ENCODE results near the gene OR13A1. TPM values are rescaled to one million over a fixed set of nuclear protein-coding genes. Genes with fewer than 3 reads are reported as not detected.
"Not testable (repeated sequence)": the region's sequence is repeated elsewhere in the genome, so short reads cannot be mapped to it uniquely, and the experiment has no call there.

OR13A1 gene
- polyA plus RNA-seq (2012; ENCODE audit: missing spikeins), result not detected

- TF ChIP-seq POLR2A (IDR thresholded peaks at IDR 0.05; ENCODE audit: low read depth, low read length) (no peak), TAF1 (IDR thresholded peaks at IDR 0.05; ENCODE audit: borderline replicate concordance, low read depth, low read length) (no peak), POLR2AphosphoS5 (IDR thresholded peaks at IDR 0.05; ENCODE audit: low read depth, low read length) (no peak)
- DNase-seq (ENCODE audit: insufficient read length) (no peak), FAIRE-seq (no peak)
Measured at GRCh38 chr10:45315508-45315907, at the start of gene OR13A1. OR13A1 (minus strand) TSS chr10:45315608; CDS start chr10:45304422, 11,186 bp downstream.

- DNase-seq (ENCODE audit: insufficient read length); FAIRE-seq: not testable (repeated sequence)
Measured at GRCh38 chr10:45361983-45362799, 46.8 kb upstream of the OR13A1 start.

GRCh38 chr10:45358961-45359360 is 43.6 kb upstream of the OR13A1 start:
- FAIRE-seq; DNase-seq (ENCODE audit: insufficient read length): not testable (repeated sequence)

- DNase-seq (ENCODE audit: insufficient read length) (no peak), FAIRE-seq (no peak)
- TF ChIP-seq POLR2A (IDR thresholded peaks at IDR 0.05; ENCODE audit: low read depth, low read length) (no peak), POLR2AphosphoS5 (IDR thresholded peaks at IDR 0.05; ENCODE audit: low read depth, low read length) (no peak)
Measured at GRCh38 chr10:45355494-45355893, 40.1 kb upstream of the OR13A1 start.

- FAIRE-seq (peak; percentile 65), DNase-seq (ENCODE audit: insufficient read length) (no peak)
- no peak for TF ChIP-seq TAF1 (IDR thresholded peaks at IDR 0.05; ENCODE audit: borderline replicate concordance, low read depth, low read length)
- TF ChIP-seq POLR2A (IDR thresholded peaks at IDR 0.05; ENCODE audit: low read depth, low read length), result no peak
- TF ChIP-seq POLR2AphosphoS5 (IDR thresholded peaks at IDR 0.05; ENCODE audit: low read depth, low read length), result no peak
Measured at GRCh38 chr10:45354261-45354660, 38.9 kb upstream of the OR13A1 start.

- FAIRE-seq (no peak), DNase-seq (ENCODE audit: insufficient read length) (no peak)
- TF ChIP-seq POLR2A (IDR thresholded peaks at IDR 0.05; ENCODE audit: low read depth, low read length) (no peak), TAF1 (IDR thresholded peaks at IDR 0.05; ENCODE audit: borderline replicate concordance, low read depth, low read length) (no peak), POLR2AphosphoS5 (IDR thresholded peaks at IDR 0.05; ENCODE audit: low read depth, low read length) (no peak)
Measured at GRCh38 chr10:45353186-45353585, 37.8 kb upstream of the OR13A1 start.

- FAIRE-seq; DNase-seq (ENCODE audit: insufficient read length): not testable (repeated sequence)
Measured at GRCh38 chr10:45348196-45348765, 32.9 kb upstream of the OR13A1 start.

- FAIRE-seq; DNase-seq (ENCODE audit: insufficient read length): not testable (repeated sequence)
Measured at GRCh38 chr10:45347464-45347863, 32.1 kb upstream of the OR13A1 start.

- not testable (repeated sequence) for DNase-seq (ENCODE audit: insufficient read length); FAIRE-seq
Measured at GRCh38 chr10:45346652-45347335, 31.4 kb upstream of the OR13A1 start.

- FAIRE-seq; DNase-seq (ENCODE audit: insufficient read length): not testable (repeated sequence)
Measured at GRCh38 chr10:45340420-45340819, 25.0 kb upstream of the OR13A1 start.

GRCh38 chr10:45339894-45340293 is 24.5 kb upstream of the OR13A1 start:
- DNase-seq (ENCODE audit: insufficient read length) (no peak), FAIRE-seq (no peak)
- TF ChIP-seq POLR2AphosphoS5 (IDR thresholded peaks at IDR 0.05; ENCODE audit: low read depth, low read length), result no peak
- TF ChIP-seq TAF1 (IDR thresholded peaks at IDR 0.05; ENCODE audit: borderline replicate concordance, low read depth, low read length), result no peak
- TF ChIP-seq POLR2A (IDR thresholded peaks at IDR 0.05; ENCODE audit: low read depth, low read length), result no peak

GRCh38 chr10:45331824-45332223 is 16.4 kb upstream of the OR13A1 start:
- not testable (repeated sequence) for DNase-seq (ENCODE audit: insufficient read length); FAIRE-seq

- FAIRE-seq; DNase-seq (ENCODE audit: insufficient read length): not testable (repeated sequence)
Measured at GRCh38 chr10:45326864-45327263, 11.5 kb upstream of the OR13A1 start.
